Measurements from ENCODE around the gene PPIL4. TPM values are rescaled to one million over a fixed set of nuclear protein-coding genes. Genes with fewer than 3 reads are reported as not detected.

The PPIL4 gene
- total RNA-seq, 4 donors from 2014 or later = 15.8 to 28.9 (median 20.5) TPM

DNA sequence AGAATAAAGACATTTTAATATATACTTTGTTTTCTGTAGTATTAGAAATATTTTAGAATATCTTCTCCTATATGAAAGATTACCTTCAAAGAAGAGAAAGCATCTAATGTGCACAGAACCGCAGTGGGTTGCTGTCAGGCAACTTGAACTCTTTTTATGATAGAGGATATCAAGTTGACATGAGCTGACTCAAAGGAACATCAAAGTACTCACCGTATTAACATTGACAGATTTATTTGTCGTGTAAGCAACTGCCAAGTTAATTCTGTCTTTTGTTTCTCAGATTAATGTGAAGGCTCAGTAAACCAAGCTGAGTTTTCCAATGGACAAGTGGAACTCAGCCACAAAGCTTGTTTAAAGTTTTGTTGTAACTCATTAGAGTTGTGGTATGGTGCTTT lies 18.1 kb upstream of the PPIL4 start:
- Histone ChIP-seq H3K36me3 (no peaks in the 10 kb centered on the region), H3K4me3 (no peak overlapping the region), H3K4me1 (peaks cover 0 to 18% (median 7%) of the 10 kb centered on the region in 4 donors), H3K27ac (no peak overlapping the region), H3K27me3 (no peaks in the 10 kb centered on the region), H3K9me3 (no peaks in the 10 kb centered on the region)
- TF ChIP-seq POLR2A (IDR thresholded peaks at IDR 0.05) = no peak
- TF ChIP-seq, protein P1, sequence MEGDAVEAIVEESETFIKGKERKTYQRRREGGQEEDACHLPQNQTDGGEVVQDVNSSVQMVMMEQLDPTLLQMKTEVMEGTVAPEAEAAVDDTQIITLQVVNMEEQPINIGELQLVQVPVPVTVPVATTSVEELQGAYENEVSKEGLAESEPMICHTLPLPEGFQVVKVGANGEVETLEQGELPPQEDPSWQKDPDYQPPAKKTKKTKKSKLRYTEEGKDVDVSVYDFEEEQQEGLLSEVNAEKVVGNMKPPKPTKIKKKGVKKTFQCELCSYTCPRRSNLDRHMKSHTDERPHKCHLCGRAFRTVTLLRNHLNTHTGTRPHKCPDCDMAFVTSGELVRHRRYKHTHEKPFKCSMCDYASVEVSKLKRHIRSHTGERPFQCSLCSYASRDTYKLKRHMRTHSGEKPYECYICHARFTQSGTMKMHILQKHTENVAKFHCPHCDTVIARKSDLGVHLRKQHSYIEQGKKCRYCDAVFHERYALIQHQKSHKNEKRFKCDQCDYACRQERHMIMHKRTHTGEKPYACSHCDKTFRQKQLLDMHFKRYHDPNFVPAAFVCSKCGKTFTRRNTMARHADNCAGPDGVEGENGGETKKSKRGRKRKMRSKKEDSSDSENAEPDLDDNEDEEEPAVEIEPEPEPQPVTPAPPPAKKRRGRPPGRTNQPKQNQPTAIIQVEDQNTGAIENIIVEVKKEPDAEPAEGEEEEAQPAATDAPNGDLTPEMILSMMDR (IDR thresholded peaks at IDR 0.05) = no peak
- DNase-seq = no peak

DNA sequence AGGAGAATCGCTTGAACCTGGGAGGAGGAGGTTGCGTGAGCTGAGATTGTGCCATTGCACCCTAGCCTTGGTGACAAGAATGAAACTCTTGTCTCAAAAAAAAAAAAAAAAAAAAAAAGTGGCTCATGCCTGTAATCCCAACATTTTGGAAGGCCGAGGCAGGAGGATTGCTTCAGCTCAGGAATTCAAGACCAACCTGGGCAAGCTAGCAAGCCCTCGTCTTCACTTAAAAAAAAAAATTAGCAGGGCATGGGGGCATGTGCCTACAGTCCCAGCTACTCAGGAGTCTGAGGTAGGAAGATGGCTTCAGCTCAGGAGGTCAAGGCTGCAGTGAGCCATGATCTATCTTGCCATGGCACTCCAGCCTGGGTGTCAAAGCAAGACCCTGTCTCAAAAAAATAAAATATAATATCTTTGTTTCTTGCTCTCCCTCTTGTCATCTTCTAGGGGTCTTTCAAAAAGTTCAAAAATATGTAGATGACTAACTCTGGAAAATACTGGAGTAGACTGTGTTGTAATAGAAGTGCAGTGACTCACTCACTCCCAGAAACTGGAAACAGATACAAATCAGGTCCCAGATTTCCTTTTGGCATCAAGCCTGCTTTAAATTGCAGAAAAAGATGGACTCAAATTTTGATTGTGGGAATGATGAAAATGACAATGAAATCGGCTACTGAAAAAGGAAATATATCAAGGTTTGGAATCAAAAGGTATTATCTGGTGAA lies 17.5 kb upstream of the PPIL4 start:
- no peak for DNase-seq
- Histone ChIP-seq H3K27ac (no peak overlapping the region), H3K36me3 (no peaks in the 10 kb centered on the region), H3K4me3 (no peak overlapping the region), H3K4me1 (peaks cover 0 to 18% (median 7%) of the 10 kb centered on the region in 4 donors), H3K9me3 (no peaks in the 10 kb centered on the region), H3K27me3 (no peaks in the 10 kb centered on the region)
- TF ChIP-seq, protein P1 (IDR thresholded peaks at IDR 0.05) = no peak
- no peak for TF ChIP-seq POLR2A (IDR thresholded peaks at IDR 0.05)

DNA sequence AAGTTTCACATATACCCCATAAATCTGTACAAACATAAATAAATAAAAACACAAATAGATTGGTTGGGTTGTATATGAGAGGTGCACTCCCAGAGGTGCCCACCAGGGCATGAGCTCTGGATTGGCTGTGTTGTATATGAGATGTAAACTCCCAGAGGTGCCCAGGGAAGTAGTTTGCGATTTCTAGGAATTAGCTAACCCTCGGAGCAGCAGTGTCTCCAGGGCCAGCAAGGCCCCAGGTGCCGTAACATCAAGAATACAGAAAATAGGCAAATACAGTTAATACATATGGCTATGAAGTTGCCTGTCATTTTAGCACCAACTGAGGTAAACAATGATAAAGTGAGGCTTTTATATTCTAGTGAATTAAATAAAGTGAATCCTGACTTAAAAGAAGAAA lies 14.9 kb upstream of the PPIL4 start:
- DNase-seq = no peak
- H3K4me3 ChIP-seq = no peak overlapping the region
- TF ChIP-seq POLR2A (IDR thresholded peaks at IDR 0.05) = no peak
- TF ChIP-seq, protein P1 (IDR thresholded peaks at IDR 0.05) = peak in 5 of 6 experiments; percentile 32 to 40 (median 35)
- H3K27ac ChIP-seq = no peak overlapping the region
- no peaks in the 10 kb centered on the region for H3K9me3 ChIP-seq
- no peaks in the 10 kb centered on the region for H3K27me3 ChIP-seq
- H3K36me3 ChIP-seq = no peaks in the 10 kb centered on the region
- peaks cover 0 to 7% (median 2%) of the 10 kb centered on the region in 4 donors for H3K4me1 ChIP-seq

DNA sequence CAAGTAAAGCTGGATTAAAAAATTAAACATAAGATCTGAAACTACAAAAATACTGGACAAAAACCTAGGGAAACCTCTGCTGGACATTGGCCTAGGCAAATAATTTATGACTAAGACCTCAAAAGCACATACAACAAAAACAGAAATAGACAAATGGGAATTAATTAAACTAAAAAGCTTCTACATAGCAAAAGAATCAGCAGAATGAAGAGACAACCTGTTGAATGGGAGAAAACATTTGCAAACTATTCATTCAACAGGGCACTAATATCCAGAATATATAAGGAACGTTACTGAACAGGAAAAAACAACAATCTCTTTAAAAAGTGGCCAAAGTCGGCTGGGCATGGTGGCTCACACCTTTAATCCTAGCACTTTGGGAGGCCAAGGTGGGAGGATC lies 13.5 kb upstream of the PPIL4 start:
- TF ChIP-seq POLR2A (IDR thresholded peaks at IDR 0.05) = no peak
- DNase-seq = no peak
- Histone ChIP-seq H3K9me3 (no peaks in the 10 kb centered on the region), H3K4me3 (no peak overlapping the region), H3K4me1 (no peaks in the 10 kb centered on the region), H3K27ac (no peak overlapping the region), H3K36me3 (no peaks in the 10 kb centered on the region), H3K27me3 (no peaks in the 10 kb centered on the region)

DNA sequence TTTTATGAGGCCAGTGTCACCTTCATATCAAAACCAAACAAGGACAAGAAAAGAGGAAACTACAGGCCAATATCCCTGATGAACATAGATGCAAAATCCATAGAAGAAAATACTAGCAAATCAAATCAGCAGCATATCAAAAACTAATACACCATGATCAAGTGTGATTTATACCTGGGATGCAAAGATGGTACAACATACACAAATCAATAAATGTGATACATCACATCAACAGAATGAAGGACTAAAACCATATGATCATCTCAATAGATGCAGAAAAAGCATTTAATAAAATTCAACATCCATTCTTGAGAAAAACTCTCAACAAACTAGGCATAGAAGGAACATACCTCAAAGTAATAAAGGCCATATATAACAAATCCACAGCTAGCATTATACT lies 12.2 kb upstream of the PPIL4 start:
- DNase-seq = no peak
- TF ChIP-seq, protein P1 (IDR thresholded peaks at IDR 0.05) = no peak
- no peak for TF ChIP-seq POLR2A (IDR thresholded peaks at IDR 0.05)
- Histone ChIP-seq H3K9me3 (no peaks in the 10 kb centered on the region), H3K4me3 (no peak overlapping the region), H3K27ac (no peak overlapping the region), H3K36me3 (no peaks in the 10 kb centered on the region), H3K27me3 (no peaks in the 10 kb centered on the region), H3K4me1 (no peaks in the 10 kb centered on the region)

DNA sequence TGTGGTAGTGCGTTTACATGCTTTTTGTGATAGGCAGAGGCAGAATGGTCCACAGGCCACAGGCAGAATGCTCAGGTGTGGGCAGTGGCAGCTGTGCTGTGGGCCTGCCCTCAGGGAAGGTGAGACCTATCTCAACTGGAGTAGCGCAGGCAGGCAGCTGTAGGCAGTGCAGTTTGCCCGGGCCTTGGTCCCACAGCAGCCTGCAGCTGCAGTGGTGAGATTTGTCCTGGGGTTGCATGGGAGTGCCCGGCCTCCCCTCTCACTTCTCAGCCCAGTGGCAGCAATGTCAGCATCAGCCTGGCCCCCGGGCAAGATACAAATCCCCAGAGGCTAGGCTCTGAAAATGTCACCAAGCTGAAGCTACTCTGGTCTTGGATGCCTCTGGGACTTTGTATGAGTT lies 6.1 kb upstream of the PPIL4 start:
- Histone ChIP-seq H3K36me3 (no peaks in the 10 kb centered on the region), H3K27ac (no peak overlapping the region), H3K4me1 (no peaks in the 10 kb centered on the region), H3K4me3 (no peak overlapping the region), H3K9me3 (no peaks in the 10 kb centered on the region), H3K27me3 (no peaks in the 10 kb centered on the region)
- DNase-seq = no peak
- TF ChIP-seq, protein P1 (IDR thresholded peaks at IDR 0.05) = no peak
- no peak for TF ChIP-seq POLR2A (IDR thresholded peaks at IDR 0.05)
